Right lobe of liver (tissue), 6 donors: ENCODE measurements around the gene CD4. TPM values are rescaled to one million over a fixed set of nuclear protein-coding genes. Genes with fewer than 3 reads are reported as not detected.
A peak's percentile ranks its signal among the peaks of the same experiment; 100 is the strongest.

Source experiments
- ATAC-seq, 4 donors: fragments of 200-7000 bp; cut with Tn5 transposase; one replicate each; pipeline ENCODE4 v1.9.1; 2020; ENCODE audit warnings: mild to moderate bottlenecking in 4 of 4, moderate library complexity in 4 of 4
- DNase-seq, 3 donors: peaks; one replicate each; pipeline ENCODE4 v3.0.0-alpha.2; 2020
- H3K27ac ChIP-seq, 3 donors: fragments of 200-600 bp; one replicate each; pipeline ENCODE4 v1.8.0; 2022
- H3K27me3 ChIP-seq, 2 donors: fragments of 200-600 bp; one replicate each; pipeline ENCODE4 v1.8.0; 2022
- H3K36me3 ChIP-seq, 4 donors: fragments of 200-600 bp; sonication (generic) in 1 of 4; one replicate each; pipeline versions ENCODE4 v1.5.1 to v1.8.0; 2017 to 2022; ENCODE audit warnings: control low read depth in 1 of 4
- H3K4me1 ChIP-seq, 4 donors: fragments of 200-600 bp; sonication (generic) in 1 of 4; one replicate each; pipeline versions ENCODE4 v1.5.1 to v1.8.0; 2017 to 2022; ENCODE audit warnings: control low read depth in 1 of 4
- H3K4me3 ChIP-seq, 3 donors: fragments of 200-600 bp; one replicate each; pipeline ENCODE4 v1.8.0; 2022
- H3K9me3 ChIP-seq, 4 donors: fragments of 200-600 bp; sonication (generic) in 1 of 4; one replicate each; pipeline versions ENCODE4 v1.5.1 to v1.8.0; 2017 to 2022; ENCODE audit warnings: control low read depth in 1 of 4
- POLR2A ChIP-seq: fragments of 450-650 bp; IDR thresholded peaks from one replicate; pipeline ENCODE4 v1.6.1; 2017; ENCODE audit warnings: antibody characterized with exemption, mild to moderate bottlenecking
- WGBS: methylation state at CpG from one replicate; pipeline ENCODE4 v1.1.6; 2018; ENCODE audit warnings: low coverage, low lambda C conversion rate; ENCODE audit not compliant: insufficient coverage; ENCODE audit errors: missing lambda C conversion rate; 5-methylcytosine and 5-hydroxymethylcytosine counted together
- intact Hi-C, 2 donors: fragments of 100-400 bp; cut with DNase I; formaldehyde crosslinking; loops; one replicate each; pipeline versions ENCODE4 v1.11.2 to v1.14.1; 2022
- total RNA-seq, 6 experiments: library from RNA; depleted of rRNA in 2 of 6; stranded (reverse); fragments of >200 nt in 2 of 6; fragmentation: NEBNext Ultra II Directional in 3 of 6; extraction: Animal tissue kit (Norgen Biotek cat#: 25700) in 3 of 6; gene quantifications; one replicate each; pipeline versions ENCODE4 v1.1.0 to v1.2.4, GENCODE V29; 2016 to 2023
- TF ChIP-seq, protein P1 (sequence below), 4 donors: fragments of 200-600 bp in 3 of 4; fragments of 450-650 bp in 1 of 4; IDR thresholded peaks; one replicate each; pipeline versions ENCODE4 v1.5.1 to v1.8.0; 2016 to 2022; ENCODE audit warnings: antibody characterized with exemption in 4 of 4, mild to moderate bottlenecking in 2 of 4
- donor health status: DM: no; HTN: yes; CAD: no.
- donor health status: DM: no; HTN: no; CAD: no.
- donor health status: DM: no; HTN: no; CAD: no.
- donor health status: DM: no; HTN: yes; CAD: no.
- donor health status: DM: no; HTN: yes; CAD: no.

Gene CD4
- total RNA-seq, 6 experiments from 2014 or later = 10.0 to 41.6 (median 28.1) TPM

DNA sequence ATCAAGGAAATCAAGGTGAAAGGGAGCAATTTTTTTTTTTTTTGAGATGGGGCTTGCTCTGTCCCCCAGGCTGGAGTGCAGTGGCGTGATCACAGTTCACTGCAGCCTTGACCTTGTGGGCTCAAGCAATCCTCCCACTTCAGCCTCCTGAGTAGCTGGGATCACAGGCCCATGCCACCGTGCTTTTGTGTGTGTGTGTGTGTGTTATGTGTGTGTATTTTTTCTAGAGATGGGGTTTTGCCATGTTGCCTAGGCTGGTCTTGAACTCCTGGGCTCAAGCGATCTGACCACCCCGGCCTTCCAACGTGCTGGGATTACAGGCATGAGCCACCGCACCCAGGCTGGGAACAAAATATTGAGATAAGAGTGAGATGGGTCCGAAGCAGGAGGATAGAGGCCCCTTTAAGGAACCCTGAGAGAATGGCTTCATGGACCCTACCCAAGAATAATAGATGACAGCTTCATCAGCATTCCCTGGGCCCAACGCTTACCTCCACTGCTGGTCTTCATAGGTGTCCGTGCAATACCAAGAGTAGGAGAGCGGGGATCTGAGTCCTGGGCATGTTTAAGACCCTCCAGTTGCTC, 60.7 kb downstream of the CD4 start:
- H3K4me1 ChIP-seq = peaks cover 0 to 14% (median 5%) of the 10 kb centered on the region in 4 donors
- DNase-seq (no peak), ATAC-seq (no peak)
- intact Hi-C loops = no loop called here
- H3K27me3 ChIP-seq = no peaks in the 10 kb centered on the region
- TF ChIP-seq POLR2A = no peak
- TF ChIP-seq, protein P1, sequence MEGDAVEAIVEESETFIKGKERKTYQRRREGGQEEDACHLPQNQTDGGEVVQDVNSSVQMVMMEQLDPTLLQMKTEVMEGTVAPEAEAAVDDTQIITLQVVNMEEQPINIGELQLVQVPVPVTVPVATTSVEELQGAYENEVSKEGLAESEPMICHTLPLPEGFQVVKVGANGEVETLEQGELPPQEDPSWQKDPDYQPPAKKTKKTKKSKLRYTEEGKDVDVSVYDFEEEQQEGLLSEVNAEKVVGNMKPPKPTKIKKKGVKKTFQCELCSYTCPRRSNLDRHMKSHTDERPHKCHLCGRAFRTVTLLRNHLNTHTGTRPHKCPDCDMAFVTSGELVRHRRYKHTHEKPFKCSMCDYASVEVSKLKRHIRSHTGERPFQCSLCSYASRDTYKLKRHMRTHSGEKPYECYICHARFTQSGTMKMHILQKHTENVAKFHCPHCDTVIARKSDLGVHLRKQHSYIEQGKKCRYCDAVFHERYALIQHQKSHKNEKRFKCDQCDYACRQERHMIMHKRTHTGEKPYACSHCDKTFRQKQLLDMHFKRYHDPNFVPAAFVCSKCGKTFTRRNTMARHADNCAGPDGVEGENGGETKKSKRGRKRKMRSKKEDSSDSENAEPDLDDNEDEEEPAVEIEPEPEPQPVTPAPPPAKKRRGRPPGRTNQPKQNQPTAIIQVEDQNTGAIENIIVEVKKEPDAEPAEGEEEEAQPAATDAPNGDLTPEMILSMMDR (IDR thresholded peaks at IDR 0.05) = no peak
- H3K9me3 ChIP-seq = no peaks in the 10 kb centered on the region
- 92% methylated on average over 9 of the region's 10 CpGs for WGBS
- no peak overlapping the region for H3K27ac ChIP-seq
- H3K4me3 ChIP-seq = no peak overlapping the region
- no peaks in the 10 kb centered on the region for H3K36me3 ChIP-seq

DNA sequence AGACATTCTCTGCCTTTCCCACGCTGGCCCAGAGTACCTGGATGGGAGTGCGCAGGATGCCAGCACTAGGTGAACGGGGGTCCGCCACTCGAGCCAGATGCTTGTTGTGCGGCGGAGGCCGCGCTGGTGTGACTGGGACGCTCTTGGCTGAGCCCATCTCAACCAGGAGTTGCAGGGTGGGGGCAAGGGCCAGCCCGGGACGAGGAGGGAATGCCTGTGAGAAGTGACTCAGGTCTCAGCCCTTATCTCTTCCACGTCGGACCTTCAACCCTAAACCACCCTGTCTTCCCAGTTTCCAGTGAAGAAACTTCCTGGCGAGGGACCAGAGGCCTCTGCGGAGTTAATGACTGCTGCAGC, 61.4 kb downstream of the CD4 start:
- Histone ChIP-seq H3K4me1 (peaks cover 0 to 14% (median 5%) of the 10 kb centered on the region in 4 donors), H3K4me3 (peak overlapping the region in 2 of 3 donors; percentile 74 to 78), H3K27ac (no peak overlapping the region), H3K9me3 (no peaks in the 10 kb centered on the region), H3K27me3 (no peaks in the 10 kb centered on the region), H3K36me3 (peaks cover 0 to 3% (median 0%) of the 10 kb centered on the region in 4 donors)
- TF ChIP-seq, protein P1 (IDR thresholded peaks at IDR 0.05) = no peak
- no peak for TF ChIP-seq POLR2A
- WGBS = 0% methylated on average over 1 of the region's 16 CpGs
- ATAC-seq (no peak), DNase-seq (peak in 2 of 3 donors; percentile 54 to 61)
- intact Hi-C loops = no loop called here

DNA sequence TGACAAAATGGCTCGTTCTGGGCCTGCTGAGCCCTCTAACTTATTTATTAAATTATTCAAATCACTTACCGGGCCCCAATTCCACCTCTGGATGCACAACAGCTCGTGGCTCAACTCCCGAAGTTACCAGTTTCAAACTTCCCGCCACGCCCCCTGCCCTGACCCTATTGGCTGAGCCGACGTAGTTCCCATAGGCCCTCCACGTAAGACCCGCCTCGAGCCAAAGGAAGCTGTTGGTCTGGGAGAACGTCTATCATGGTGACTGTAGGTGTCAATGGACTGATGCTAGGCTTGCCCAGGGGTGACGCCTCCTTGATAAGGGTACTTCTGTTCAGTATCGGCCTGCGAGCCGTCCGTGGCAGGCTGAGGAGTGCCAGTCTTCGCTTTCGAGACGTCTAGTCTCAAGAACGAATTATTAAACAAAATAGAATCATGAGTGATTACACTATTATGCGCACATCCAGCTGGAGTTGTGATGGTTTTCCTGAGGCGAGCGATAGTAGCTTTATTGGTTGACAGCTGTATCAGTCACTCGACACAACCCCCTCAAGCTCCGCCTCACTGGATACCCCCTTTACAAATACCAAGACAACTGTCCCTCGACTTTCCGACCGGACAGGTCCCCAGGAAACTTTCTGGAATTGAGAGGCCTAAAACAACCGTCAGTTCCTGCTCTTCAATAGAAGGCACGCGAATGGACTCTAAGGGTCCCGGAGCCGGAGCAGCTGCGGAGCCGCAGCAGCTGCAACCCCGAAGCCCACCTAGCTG, 62.0 kb downstream of the CD4 start, which contains the start of gene CDCA3:
CDCA3 (minus strand) TSS at position 134 of the 768 bp plus-strand sequence. CDS start 334 bp downstream, outside the sequence.
- Histone ChIP-seq H3K36me3 (peaks cover 0 to 9% (median 0%) of the 10 kb centered on the region in 4 donors), H3K4me3 (peak within 1 kb of the TSS; percentile 59 to 78 (median 74)), H3K9me3 (no peaks in the 10 kb centered on the region), H3K4me1 (peaks cover 0 to 14% (median 5%) of the 10 kb centered on the region in 4 donors), H3K27ac (peak within 1 kb of the TSS; percentile 90 to 94 (median 91)), H3K27me3 (no peaks in the 10 kb centered on the region)
- TF ChIP-seq, protein P1 (IDR thresholded peaks at IDR 0.05) = no peak
- TF ChIP-seq POLR2A = peak; percentile 90
- ATAC-seq (peak; percentile 71 to 79 (median 76)), DNase-seq (peak; percentile 93 to 98 (median 97))
- intact Hi-C loops = no loop called here
- WGBS = under 1% methylated on average over 26 of the region's 37 CpGs

DNA sequence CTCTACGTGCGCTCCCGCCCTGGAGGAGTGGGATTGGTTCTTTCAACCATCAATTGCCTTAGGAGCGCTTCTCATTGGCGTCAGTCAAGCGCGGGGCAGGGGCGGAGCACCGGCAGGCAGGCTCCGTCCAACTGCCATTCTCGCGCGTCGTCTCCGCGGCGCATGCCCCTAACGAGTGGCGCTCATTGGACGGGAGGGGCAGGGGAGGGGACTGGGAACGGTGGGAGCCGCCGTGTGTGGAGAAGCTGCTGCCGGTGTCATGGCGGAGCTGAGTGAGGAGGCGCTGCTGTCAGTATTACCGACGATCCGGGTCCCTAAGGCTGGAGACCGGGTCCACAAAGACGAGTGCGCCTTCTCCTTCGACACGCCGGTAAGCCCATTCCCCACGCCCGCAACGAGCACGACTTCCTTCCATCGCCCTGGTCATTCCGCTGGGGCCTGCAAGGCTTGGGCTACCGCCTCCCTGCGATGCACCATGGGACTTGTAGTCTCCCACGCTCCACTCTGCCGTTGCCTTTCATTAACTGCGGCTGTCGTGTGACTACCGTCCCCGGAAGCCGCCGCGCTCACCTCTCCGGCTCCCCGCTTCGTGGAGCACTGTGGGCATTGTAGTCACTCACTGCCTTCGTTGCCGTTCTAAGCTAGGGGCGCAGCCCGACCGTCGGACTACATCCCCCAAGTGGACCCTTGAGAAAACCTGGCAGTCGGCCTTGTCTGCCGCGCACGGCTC, 62.8 kb downstream of the CD4 start, which contains the start of gene USP5:
USP5 (plus strand) TSS at position 230 of the 730 bp plus-strand sequence; CDS start at position 260, 30 bp downstream.
- DNase-seq (peak; percentile 99), ATAC-seq (peak; percentile 85 to 92 (median 88))
- Histone ChIP-seq H3K27ac (peak within 1 kb of the TSS; percentile 90 to 94 (median 91)), H3K4me1 (peaks cover 0 to 14% (median 5%) of the 10 kb centered on the region in 4 donors), H3K27me3 (no peaks in the 10 kb centered on the region), H3K9me3 (no peaks in the 10 kb centered on the region), H3K4me3 (peak within 1 kb of the TSS; percentile 59 to 78 (median 74)), H3K36me3 (peaks cover 0 to 17% (median 2%) of the 10 kb centered on the region in 4 donors)
- no peak for TF ChIP-seq POLR2A
- TF ChIP-seq, protein P1 (IDR thresholded peaks at IDR 0.05) = no peak
- WGBS = 0% methylated on average over 16 of the region's 65 CpGs
- intact Hi-C loops = no loop called here
